AG09319 (cell line): ENCODE measurements around the gene PAGE4.

Experiments
- DNase-seq: peaks from one replicate; pipeline ENCODE4 v3.0.0-alpha.2; 2010; ENCODE audit warnings: low read depth; ENCODE audit errors: extremely low read depth
- CTCF ChIP-seq: IDR thresholded peaks from 2 replicates; pipeline ENCODE4 v1.5.1; 2011; ENCODE audit warnings: low read depth, mild to moderate bottlenecking, inconsistent platforms, low read length, moderate library complexity

PAGE4 gene

DNA sequence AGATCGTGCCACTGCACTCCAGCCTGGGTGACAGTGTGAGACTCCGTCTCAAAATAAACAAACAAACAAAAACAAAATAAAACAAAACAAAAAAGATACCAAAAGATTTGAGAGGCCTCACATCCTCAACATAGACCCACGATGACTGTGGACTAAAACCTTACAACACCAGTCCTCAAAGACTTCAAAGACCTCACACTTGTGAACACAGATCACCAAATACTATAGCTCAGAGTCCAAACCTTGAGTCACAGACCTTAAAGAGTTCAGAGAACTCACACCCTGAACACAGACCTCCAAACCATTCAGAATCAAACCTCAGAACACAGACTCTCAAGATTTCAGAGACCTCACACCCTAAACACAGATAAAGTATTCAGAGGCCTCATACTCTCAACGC lies 12.7 kb upstream of the PAGE4 start:
- TF ChIP-seq CTCF: no peak
- DNase-seq: no peak

GRCh38 chrX:49838374-49838773 lies 9.3 kb downstream of the PAGE4 start:
- peak; percentile 60 for TF ChIP-seq CTCF
- DNase-seq: no peak

- peak; percentile 28 for TF ChIP-seq CTCF
- no peak for DNase-seq
These were observed 11.6 kb downstream of the PAGE4 start for GRCh38 chrX:49840679-49841078.

DNA sequence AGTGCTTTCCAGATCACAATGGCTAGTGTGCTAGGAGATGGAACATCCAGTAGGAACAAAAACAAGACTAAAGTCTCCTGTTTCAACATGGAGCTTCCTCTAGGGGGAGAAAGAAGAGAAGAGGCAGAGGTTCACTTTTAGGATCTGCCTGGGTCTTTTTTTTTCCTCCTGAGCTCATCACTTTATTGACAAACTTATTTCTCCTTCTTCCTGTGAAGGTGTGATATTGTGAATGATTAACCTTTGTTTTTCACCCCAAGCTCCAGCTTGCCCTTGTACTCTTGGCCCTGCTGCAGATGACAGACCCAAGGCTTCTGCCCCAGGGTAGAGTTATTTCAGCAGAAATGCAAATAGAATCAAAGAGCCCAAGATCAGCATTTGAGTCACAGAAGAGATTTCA lies 13.5 kb downstream of the PAGE4 start:
- no peak for DNase-seq
- no peak for TF ChIP-seq CTCF

- TF ChIP-seq CTCF: no peak
- DNase-seq: no peak
These were observed 15.5 kb downstream of the PAGE4 start for GRCh38 chrX:49844611-49845010.

DNA sequence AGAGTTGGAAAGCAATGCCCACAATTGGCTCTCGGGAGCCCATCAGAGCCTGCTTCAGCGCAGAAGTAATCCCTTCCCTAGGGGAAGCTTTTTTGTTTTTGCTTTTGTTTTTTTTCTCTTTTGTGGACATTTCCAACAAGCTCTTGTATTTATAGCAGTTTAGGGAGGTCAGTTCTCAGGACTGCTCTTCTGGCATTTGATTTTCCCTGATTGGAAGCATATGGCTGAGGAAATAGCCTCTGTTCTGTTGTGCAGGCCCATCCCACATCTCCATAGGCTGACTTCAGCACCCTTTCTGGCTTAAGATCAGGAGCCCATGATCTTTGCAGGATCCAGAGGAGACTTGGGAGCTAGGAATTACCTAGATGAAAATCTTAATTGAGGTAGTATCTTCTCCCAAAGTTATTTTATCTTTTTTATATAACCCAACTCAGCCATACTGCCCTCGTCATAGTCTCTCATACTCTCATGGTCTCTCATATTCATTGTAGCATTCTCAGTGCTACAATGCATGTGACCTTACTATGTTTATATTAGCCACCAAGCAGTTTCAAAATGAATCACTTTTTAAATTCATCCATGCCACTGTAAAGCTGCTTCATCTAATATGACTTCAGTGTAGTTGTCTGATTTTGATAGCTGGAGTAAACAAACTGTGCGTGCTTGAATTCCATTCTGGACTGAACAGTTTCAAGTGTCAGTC lies 16.7 kb downstream of the PAGE4 start:
- TF ChIP-seq CTCF: no peak
- no peak for DNase-seq

DNA sequence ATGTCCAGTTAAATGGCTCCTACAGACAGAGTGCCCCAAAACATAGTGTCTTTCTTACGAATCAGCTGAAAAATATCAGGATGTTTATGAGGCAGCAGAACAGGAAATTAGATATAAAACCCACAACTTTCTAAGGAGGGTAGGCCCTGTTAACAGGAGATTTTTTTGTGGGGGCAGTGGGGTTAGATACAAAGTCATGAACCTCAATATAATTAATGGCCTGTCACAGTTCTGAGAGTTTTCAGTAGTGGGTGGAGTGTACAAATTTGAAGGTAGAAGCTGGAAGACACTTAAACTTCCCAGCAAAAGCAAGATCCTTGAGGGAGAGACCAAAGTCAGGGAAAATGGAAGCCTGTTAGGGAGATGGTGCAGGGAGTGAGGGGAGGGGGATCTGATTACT lies 17.4 kb downstream of the PAGE4 start:
- no peak for DNase-seq
- no peak for TF ChIP-seq CTCF
